Neutrophil (primary cell): Measurements from ENCODE around the gene DDX19B.

Source experiments
- H3K27ac ChIP-seq: fragments of 200-600 bp; sonication (generic); 2 replicates; pipeline ENCODE4 v1.5.1; 2016; ENCODE audit warnings: mild to moderate bottlenecking, moderate library complexity
- H3K27me3 ChIP-seq: fragments of 200-600 bp; sonication (generic); 2 replicates; pipeline ENCODE4 v1.6.0; 2016; ENCODE audit warnings: mild to moderate bottlenecking
- H3K36me3 ChIP-seq: fragments of 200-600 bp; sonication (generic); 2 replicates; pipeline ENCODE4 v1.5.1; 2017
- H3K4me1 ChIP-seq, 2 experiments: fragments of 200-600 bp in 1 of 2; sonication (generic) in 1 of 2; 1 replicate in 1 of 2; 2 replicates in 1 of 2; pipeline versions ENCODE4 v1.5.1 to v1.6.1; 2013 to 2016; ENCODE audit warnings: low read depth in 1 of 2, low read length in 1 of 2, mild to moderate bottlenecking in 1 of 2, moderate library complexity in 1 of 2; ENCODE audit not compliant: control insufficient read depth in 1 of 2, insufficient read depth in 1 of 2
- H3K4me3 ChIP-seq, 2 experiments: fragments of 200-600 bp in 1 of 2; sonication (generic) in 1 of 2; 1 replicate in 1 of 2; 2 replicates in 1 of 2; pipeline ENCODE4 v1.5.1; 2013 to 2016; ENCODE audit warnings: low read depth in 1 of 2, low read length in 1 of 2, mild to moderate bottlenecking in 1 of 2, moderate library complexity in 1 of 2
- H3K9me3 ChIP-seq: fragments of 200-600 bp; sonication (generic); 2 replicates; pipeline ENCODE4 v1.5.1; 2016
- CTCF ChIP-seq: fragments of 200-600 bp; sonication (generic); IDR thresholded peaks from 2 replicates; pipeline ENCODE4 v1.5.1; 2016; ENCODE audit warnings: antibody characterized with exemption

Gene DDX19B

GRCh38 chr16:70374213-70374612, 75.2 kb downstream of the DDX19B start:
- TF ChIP-seq CTCF: no peak
- H3K36me3 ChIP-seq: peaks cover 18% of the 10 kb centered on the region
- H3K4me3 ChIP-seq: no peak overlapping the region
- H3K4me1 ChIP-seq: peaks cover under 1 to 3% of the 10 kb centered on the region in 2 experiments
- no peak overlapping the region for H3K27ac ChIP-seq
- H3K9me3 ChIP-seq: no peaks in the 10 kb centered on the region
- no peaks in the 10 kb centered on the region for H3K27me3 ChIP-seq

GRCh38 chr16:70375636-70376611, 76.9 kb downstream of the DDX19B start:
- peaks cover 18% of the 10 kb centered on the region for H3K36me3 ChIP-seq
- no peak overlapping the region for H3K4me3 ChIP-seq
- H3K27ac ChIP-seq: no peak overlapping the region
- TF ChIP-seq CTCF: no peak
- H3K4me1 ChIP-seq: peaks cover 17 to 19% of the 10 kb centered on the region in 2 experiments
- H3K9me3 ChIP-seq: no peaks in the 10 kb centered on the region
- H3K27me3 ChIP-seq: no peaks in the 10 kb centered on the region

GRCh38 chr16:70377782-70378181, 78.8 kb downstream of the DDX19B start:
- no peaks in the 10 kb centered on the region for H3K27me3 ChIP-seq
- no peak overlapping the region for H3K27ac ChIP-seq
- peaks cover 24% of the 10 kb centered on the region for H3K36me3 ChIP-seq

GRCh38 chr16:70378869-70379493, 80.0 kb downstream of the DDX19B start:
- TF ChIP-seq CTCF: no peak
- Histone ChIP-seq H3K36me3 (peaks cover 34% of the 10 kb centered on the region), H3K4me3 (no peak overlapping the region), H3K9me3 (no peaks in the 10 kb centered on the region), H3K27me3 (no peaks in the 10 kb centered on the region), H3K27ac (no peak overlapping the region), H3K4me1 (peaks cover 29 to 30% of the 10 kb centered on the region in 2 experiments)

More at GRCh38 chr16:70377782-70378181, 78.8 kb downstream of the DDX19B start:
- peaks cover 29 to 30% of the 10 kb centered on the region in 2 experiments for H3K4me1 ChIP-seq
- no peak for TF ChIP-seq CTCF
- no peak overlapping the region for H3K4me3 ChIP-seq
- H3K9me3 ChIP-seq: no peaks in the 10 kb centered on the region

- no peaks in the 10 kb centered on the region for H3K27me3 ChIP-seq
- H3K4me1 ChIP-seq: peaks cover 29 to 30% of the 10 kb centered on the region in 2 experiments
- H3K27ac ChIP-seq: peak overlapping the region; percentile 75
- H3K36me3 ChIP-seq: peaks cover 48% of the 10 kb centered on the region
- no peak for TF ChIP-seq CTCF
- peak overlapping the region; percentile 68 to 77 for H3K4me3 ChIP-seq
- no peaks in the 10 kb centered on the region for H3K9me3 ChIP-seq
Observed at GRCh38 chr16:70380248-70380918, 81.4 kb downstream of the DDX19B start.
